HEK293 (cell line): ENCODE measurements around the gene RNF4.

Experiments used
- CTCF ChIA-PET: fragments of 350-600 bp; formaldehyde crosslinking; extraction: SDS; loops from one replicate; lab custom pipeline; 2021; ENCODE audit warnings: antibody characterized with exemption; lab: Yijun Ruan, JAX
- POLR2A ChIA-PET: fragments of 300-600 bp; formaldehyde crosslinking; extraction: SDS; loops from one replicate; lab custom pipeline; 2020; ENCODE audit warnings: antibody characterized with exemption, inconsistent platforms; lab: Yijun Ruan, JAX
- H3K27ac ChIP-seq: fragments of 200-500 bp; sonication (Bioruptor generic); 2 replicates; pipeline ENCODE4 v1.5.1; 2014; ENCODE audit warnings: low read depth, low read length, control low read depth, inconsistent platforms; ENCODE audit errors: extremely low read depth
- H3K36me3 ChIP-seq, 2 experiments: fragments of 200-500 bp in 1 of 2; sonication (Bioruptor generic) in 1 of 2; 1 replicate in 1 of 2; 2 replicates in 1 of 2; pipeline ENCODE4 v1.5.1; 2014 to 2017; ENCODE audit warnings: inconsistent platforms in 2 of 2, low read length in 2 of 2; ENCODE audit not compliant: control insufficient read depth in 2 of 2, insufficient read depth in 1 of 2
- H3K4me1 ChIP-seq: fragments of 200-500 bp; sonication (Bioruptor generic); 2 replicates; pipeline ENCODE4 v1.5.1; 2014; ENCODE audit warnings: mild to moderate bottlenecking, low read length, inconsistent platforms; ENCODE audit not compliant: control insufficient read depth, insufficient read depth
- H3K4me3 ChIP-seq: 2 replicates; pipeline ENCODE4 v1.5.1; 2011; ENCODE audit warnings: low read depth, mild to moderate bottlenecking, control low read depth, low read length, moderate library complexity
- H3K9me3 ChIP-seq: fragments of 200-500 bp; sonication (Bioruptor generic); 2 replicates; pipeline ENCODE4 v1.5.1; 2014; ENCODE audit warnings: low read depth, low read length, inconsistent platforms; ENCODE audit not compliant: control insufficient read depth, insufficient read depth
- AEBP2 ChIP-seq: fragments of 450-650 bp; formaldehyde crosslinking; IDR thresholded peaks from 2 replicates; pipeline ENCODE4 v1.5.1; 2016; ENCODE audit warnings: missing biosample characterization, missing genetic modification characterization, borderline replicate concordance
- GLIS1 ChIP-seq: fragments of 450-650 bp; formaldehyde crosslinking; IDR thresholded peaks from 2 replicates; pipeline ENCODE4 v1.5.1; 2016; ENCODE audit warnings: missing biosample characterization, missing genetic modification characterization
- YY2 ChIP-seq: fragments of 450-650 bp; formaldehyde crosslinking; IDR thresholded peaks from 2 replicates; pipeline ENCODE4 v1.5.1; 2016; ENCODE audit warnings: missing biosample characterization, missing genetic modification characterization
- ZBTB21 ChIP-seq: fragments of 450-650 bp; formaldehyde crosslinking; IDR thresholded peaks from 2 replicates; pipeline ENCODE4 v1.5.1; 2017; ENCODE audit warnings: missing biosample characterization, missing genetic modification characterization
- ZNF138 ChIP-seq: fragments of 450-650 bp; formaldehyde crosslinking; IDR thresholded peaks from 2 replicates; pipeline ENCODE4 v1.5.1; 2016; ENCODE audit warnings: missing biosample characterization, missing genetic modification characterization, borderline replicate concordance
- ZNF341 ChIP-seq: fragments of 450-650 bp; formaldehyde crosslinking; IDR thresholded peaks from 2 replicates; pipeline ENCODE4; 2016; ENCODE audit warnings: low read depth, missing biosample characterization, missing genetic modification characterization
- ZNF398 ChIP-seq: fragments of 450-650 bp; formaldehyde crosslinking; IDR thresholded peaks from 2 replicates; pipeline ENCODE4 v1.5.1; 2017; ENCODE audit warnings: missing biosample characterization, missing genetic modification characterization
- ZNF48 ChIP-seq: fragments of 450-650 bp; formaldehyde crosslinking; IDR thresholded peaks from 2 replicates; pipeline ENCODE4 v1.5.1; 2016; ENCODE audit warnings: missing biosample characterization, missing genetic modification characterization
- ZNF514 ChIP-seq: fragments of 450-650 bp; formaldehyde crosslinking; IDR thresholded peaks from 2 replicates; pipeline ENCODE4 v1.5.1; 2016; ENCODE audit warnings: missing biosample characterization, missing genetic modification characterization
- ZNF549 ChIP-seq: fragments of 450-650 bp; IDR thresholded peaks from 2 replicates; pipeline ENCODE4 v1.5.1; 2018; ENCODE audit warnings: missing biosample characterization, missing genetic modification characterization, mild to moderate bottlenecking, inconsistent platforms, moderate library complexity
- ZNF785 ChIP-seq: fragments of 450-650 bp; formaldehyde crosslinking; IDR thresholded peaks from 2 replicates; pipeline ENCODE4 v1.5.1; 2016; ENCODE audit warnings: missing biosample characterization, missing genetic modification characterization
- ZNF791 ChIP-seq: fragments of 450-650 bp; formaldehyde crosslinking; IDR thresholded peaks from 2 replicates; pipeline ENCODE4 v1.5.1; 2016; ENCODE audit warnings: missing biosample characterization, missing genetic modification characterization
- TF ChIP-seq, protein P1 (sequence below): fragments of 450-650 bp; formaldehyde crosslinking; IDR thresholded peaks from 2 replicates; pipeline ENCODE4 v1.5.1; 2017; ENCODE audit warnings: missing biosample characterization, missing genetic modification characterization
- TF ChIP-seq, protein P2 (sequence below): fragments of 450-650 bp; formaldehyde crosslinking; IDR thresholded peaks from 2 replicates; pipeline ENCODE4 v1.5.1; 2016; ENCODE audit warnings: missing biosample characterization, missing genetic modification characterization
- TF ChIP-seq, protein P3 (sequence below): fragments of 450-650 bp; formaldehyde crosslinking; IDR thresholded peaks from 2 replicates; pipeline ENCODE4 v1.5.1; 2016; ENCODE audit warnings: missing biosample characterization, missing genetic modification characterization

The RNF4 gene

DNA sequence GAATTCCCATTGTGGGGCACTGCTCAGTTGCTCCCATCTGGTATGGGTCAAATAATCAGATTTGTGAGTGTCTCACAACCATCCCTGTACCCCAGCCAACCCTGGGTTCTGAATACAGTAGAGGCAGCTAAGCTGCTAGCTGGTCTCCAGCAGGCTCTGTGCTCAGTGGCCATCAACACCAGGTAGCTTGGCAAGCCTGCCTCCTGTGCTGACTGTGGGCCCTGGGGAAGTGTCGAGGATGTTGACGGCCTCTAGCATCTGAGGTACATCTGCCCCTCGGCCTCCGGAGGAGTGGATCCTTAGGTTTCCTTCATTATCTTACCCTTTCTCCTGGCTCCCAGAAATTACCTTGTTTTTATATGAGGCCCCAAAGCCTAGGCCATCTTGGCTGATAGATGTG lies 13.3 kb downstream of the RNF4 start:
- TF ChIP-seq ZNF138 (tag by site-specific recombination) (no peak), ZNF341 (tag by site-specific recombination) (no peak), ZNF791 (tag by site-specific recombination) (no peak), ZNF48 (tag by site-specific recombination) (no peak), ZNF398 (tag by site-specific recombination) (no peak), ZNF785 (tag by site-specific recombination) (no peak), ZBTB21 (tag by site-specific recombination) (no peak), YY2 (tag by site-specific recombination) (no peak), ZNF514 (no peak), ZNF549 (tag by site-specific recombination) (no peak)
- TF ChIP-seq, protein P1, sequence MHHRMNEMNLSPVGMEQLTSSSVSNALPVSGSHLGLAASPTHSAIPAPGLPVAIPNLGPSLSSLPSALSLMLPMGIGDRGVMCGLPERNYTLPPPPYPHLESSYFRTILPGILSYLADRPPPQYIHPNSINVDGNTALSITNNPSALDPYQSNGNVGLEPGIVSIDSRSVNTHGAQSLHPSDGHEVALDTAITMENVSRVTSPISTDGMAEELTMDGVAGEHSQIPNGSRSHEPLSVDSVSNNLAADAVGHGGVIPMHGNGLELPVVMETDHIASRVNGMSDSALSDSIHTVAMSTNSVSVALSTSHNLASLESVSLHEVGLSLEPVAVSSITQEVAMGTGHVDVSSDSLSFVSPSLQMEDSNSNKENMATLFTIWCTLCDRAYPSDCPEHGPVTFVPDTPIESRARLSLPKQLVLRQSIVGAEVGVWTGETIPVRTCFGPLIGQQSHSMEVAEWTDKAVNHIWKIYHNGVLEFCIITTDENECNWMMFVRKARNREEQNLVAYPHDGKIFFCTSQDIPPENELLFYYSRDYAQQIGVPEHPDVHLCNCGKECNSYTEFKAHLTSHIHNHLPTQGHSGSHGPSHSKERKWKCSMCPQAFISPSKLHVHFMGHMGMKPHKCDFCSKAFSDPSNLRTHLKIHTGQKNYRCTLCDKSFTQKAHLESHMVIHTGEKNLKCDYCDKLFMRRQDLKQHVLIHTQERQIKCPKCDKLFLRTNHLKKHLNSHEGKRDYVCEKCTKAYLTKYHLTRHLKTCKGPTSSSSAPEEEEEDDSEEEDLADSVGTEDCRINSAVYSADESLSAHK (tag by site-specific recombination), result no peak
- TF ChIP-seq, protein P2, sequence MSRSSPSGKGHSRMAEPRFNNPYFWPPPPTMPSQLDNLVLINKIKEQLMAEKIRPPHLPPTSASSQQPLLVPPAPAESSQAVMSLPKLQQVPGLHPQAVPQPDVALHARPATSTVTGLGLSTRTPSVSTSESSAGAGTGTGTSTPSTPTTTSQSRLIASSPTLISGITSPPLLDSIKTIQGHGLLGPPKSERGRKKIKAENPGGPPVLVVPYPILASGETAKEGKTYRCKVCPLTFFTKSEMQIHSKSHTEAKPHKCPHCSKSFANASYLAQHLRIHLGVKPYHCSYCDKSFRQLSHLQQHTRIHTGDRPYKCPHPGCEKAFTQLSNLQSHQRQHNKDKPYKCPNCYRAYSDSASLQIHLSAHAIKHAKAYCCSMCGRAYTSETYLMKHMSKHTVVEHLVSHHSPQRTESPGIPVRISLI (tag by site-specific recombination), result no peak
- TF ChIP-seq, protein P3, sequence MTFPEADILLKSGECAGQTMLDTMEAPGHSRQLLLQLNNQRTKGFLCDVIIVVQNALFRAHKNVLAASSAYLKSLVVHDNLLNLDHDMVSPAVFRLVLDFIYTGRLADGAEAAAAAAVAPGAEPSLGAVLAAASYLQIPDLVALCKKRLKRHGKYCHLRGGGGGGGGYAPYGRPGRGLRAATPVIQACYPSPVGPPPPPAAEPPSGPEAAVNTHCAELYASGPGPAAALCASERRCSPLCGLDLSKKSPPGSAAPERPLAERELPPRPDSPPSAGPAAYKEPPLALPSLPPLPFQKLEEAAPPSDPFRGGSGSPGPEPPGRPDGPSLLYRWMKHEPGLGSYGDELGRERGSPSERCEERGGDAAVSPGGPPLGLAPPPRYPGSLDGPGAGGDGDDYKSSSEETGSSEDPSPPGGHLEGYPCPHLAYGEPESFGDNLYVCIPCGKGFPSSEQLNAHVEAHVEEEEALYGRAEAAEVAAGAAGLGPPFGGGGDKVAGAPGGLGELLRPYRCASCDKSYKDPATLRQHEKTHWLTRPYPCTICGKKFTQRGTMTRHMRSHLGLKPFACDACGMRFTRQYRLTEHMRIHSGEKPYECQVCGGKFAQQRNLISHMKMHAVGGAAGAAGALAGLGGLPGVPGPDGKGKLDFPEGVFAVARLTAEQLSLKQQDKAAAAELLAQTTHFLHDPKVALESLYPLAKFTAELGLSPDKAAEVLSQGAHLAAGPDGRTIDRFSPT (tag by site-specific recombination), result no peak
- TF ChIP-seq, all 188 proteins: peak for 0
- CTCF ChIA-PET, result no interaction called here
- H3K4me3 ChIP-seq, result no peak overlapping the region
- POLR2A ChIA-PET, result no interaction called here
- peak overlapping the region; percentile 24; the same call in 1 of the 2 replicates for H3K27ac ChIP-seq
- no peaks in the 10 kb centered on the region for H3K9me3 ChIP-seq
- peaks cover 0 to 9% of the 10 kb centered on the region in 2 experiments; a peak in 2 of 3 replicates for H3K36me3 ChIP-seq
- H3K4me1 ChIP-seq, result peaks cover 6% of the 10 kb centered on the region

- no peaks in the 10 kb centered on the region for H3K9me3 ChIP-seq
- TF ChIP-seq GLIS1 (tag by site-specific recombination), result peak; percentile 76
- no peak for TF ChIP-seq AEBP2
- H3K27ac ChIP-seq, result peak overlapping the region; percentile 24; the same call in 1 of the 2 replicates
- POLR2A ChIA-PET, result interaction anchor here (1.2 kb wide), 1 partner anchor 14 kb away, joined by 5 read pairs; the partner anchor contains the start of gene RNF4
- no peak overlapping the region for H3K4me3 ChIP-seq
- H3K36me3 ChIP-seq, result peaks cover 0 to 11% of the 10 kb centered on the region in 2 experiments; a peak in 2 of 3 replicates
- CTCF ChIA-PET, result interaction anchor here (0.8 kb wide), 1 partner anchor 41 kb away, joined by 3 read pairs; no protein-coding TSS in a partner anchor
- peaks cover 6% of the 10 kb centered on the region for H3K4me1 ChIP-seq
Measured at GRCh38 chr4:2482693-2483092, 13.8 kb downstream of the RNF4 start.
